CD4-positive, alpha-beta memory T cell (primary cell): ENCODE measurements around the gene DNLZ. TPM values are rescaled to one million over a fixed set of nuclear protein-coding genes. Genes with fewer than 3 reads are reported as not detected.
A peak's percentile ranks its signal among the peaks of the same experiment; 100 is the strongest.

ENCODE experiments used
- CTCF ChIA-PET: fragments of 350-600 bp; sonication (Branson Sonifier 250); formaldehyde crosslinking; loops from one replicate; lab custom pipeline; 2021; ENCODE audit warnings: inconsistent platforms; ENCODE audit not compliant: partially characterized antibody; lab: Charles Lee
- POLR2A ChIA-PET: fragments of 350-600 bp; sonication (Branson Sonifier 250); formaldehyde crosslinking; loops from one replicate; lab custom pipeline; 2021; ENCODE audit not compliant: partially characterized antibody; lab: Charles Lee
- DNase-seq, 5 donors: peaks; one replicate each; pipeline versions ENCODE4 v3.0.0 to v3.0.0-alpha.2; 2020 to 2022; ENCODE audit warnings: mixed read lengths in 1 of 5
- H3K27ac ChIP-seq: one replicate; pipeline ENCODE4 v1.7.0; 2013; ENCODE audit warnings: low read depth, low read length
- H3K27me3 ChIP-seq: 2 replicates; pipeline ENCODE4 v1.7.0; 2013; ENCODE audit warnings: mild to moderate bottlenecking, low read length, moderate library complexity; ENCODE audit not compliant: insufficient read depth
- H3K36me3 ChIP-seq: 2 replicates; pipeline ENCODE4 v1.7.0; 2013; ENCODE audit warnings: mild to moderate bottlenecking, low read length, moderate library complexity; ENCODE audit not compliant: insufficient read depth
- H3K4me1 ChIP-seq: 2 replicates; pipeline ENCODE4 v1.7.0; 2013; ENCODE audit warnings: mild to moderate bottlenecking, low read length, moderate library complexity; ENCODE audit not compliant: insufficient read depth
- H3K4me3 ChIP-seq, 2 donors: one replicate each; pipeline ENCODE4 v1.7.0; 2013; ENCODE audit warnings: low read length in 2 of 2, mild to moderate bottlenecking in 1 of 2
- H3K9me3 ChIP-seq, 2 donors: one replicate each; pipeline ENCODE4 v1.7.0; 2013; ENCODE audit warnings: low read length in 2 of 2, control low read depth in 1 of 2; ENCODE audit not compliant: control insufficient read depth in 1 of 2
- H3K27ac Mint-ChIP-seq, 7 donors: one replicate each; pipeline ENCODE4 v1.8.0; 2020 to 2021; ENCODE audit warnings: mixed read lengths in 7 of 7, mild to moderate bottlenecking in 6 of 7, inconsistent platforms in 3 of 7, moderate library complexity in 3 of 7
- H3K27me3 Mint-ChIP-seq, 2 donors: one replicate each; pipeline ENCODE4 v1.8.0; 2020 to 2021; ENCODE audit warnings: mixed read lengths in 2 of 2
- H3K36me3 Mint-ChIP-seq, 2 donors: one replicate each; pipeline ENCODE4 v1.8.0; 2020 to 2021; ENCODE audit warnings: mixed read lengths in 2 of 2, inconsistent platforms in 1 of 2, mild to moderate bottlenecking in 1 of 2
- H3K4me1 Mint-ChIP-seq, 4 donors: one replicate each; pipeline ENCODE4 v1.8.0; 2020 to 2021; ENCODE audit warnings: mixed read lengths in 4 of 4, mild to moderate bottlenecking in 1 of 4
- H3K4me3 Mint-ChIP-seq, 8 donors: one replicate each; pipeline ENCODE4 v1.8.0; 2020 to 2021; ENCODE audit warnings: mixed read lengths in 8 of 8, mild to moderate bottlenecking in 7 of 8, moderate library complexity in 6 of 8, inconsistent platforms in 3 of 8
- H3K9me3 Mint-ChIP-seq, 8 donors: one replicate each; pipeline ENCODE4 v1.8.0; 2020 to 2021; ENCODE audit warnings: mixed read lengths in 8 of 8, mild to moderate bottlenecking in 5 of 8, inconsistent platforms in 3 of 8, moderate library complexity in 1 of 8
- intact Hi-C: fragments of 100-400 bp; cut with micrococcal nuclease; formaldehyde crosslinking; loops from one replicate; pipeline ENCODE4 v1.15.1; 2023
- polyA plus RNA-seq, 2 donors: library from polyadenylated mRNA; unstranded; fragments of 300-500 nt; fragmentation: Illumina TruSeq; gene quantifications; one replicate each; pipeline ENCODE4 v1.2.3, GENCODE V29; 2021
- total RNA-seq, 2 experiments: library from RNA; stranded (reverse); gene quantifications; one replicate each; pipeline ENCODE4 v1.2.3, GENCODE V29; 2021

The DNLZ gene
- total and polyA plus RNA-seq, 4 experiments from 2014 or later: 26.0 to 86.1 (median 51.8) TPM

- CTCF ChIA-PET: interaction anchor here (1.1 to 3.9 kb wide), 4 partner anchors 8 to 294 kb away, joined by 3 to 20 read pairs (median 4); partner anchors contain the start of gene DNLZ
- Histone ChIP-seq H3K9me3 (no peaks in the 10 kb centered on the region), H3K4me1 (peaks cover 58% of the 10 kb centered on the region), H3K27me3 (no peaks in the 10 kb centered on the region), H3K27ac (peak overlapping the region; percentile 70), H3K36me3 (peaks cover 18% of the 10 kb centered on the region), H3K4me3 (peak overlapping the region in 1 of 2 donors; percentile 49)
- H3K27ac Mint-ChIP-seq: peak overlapping the region; percentile 89 to 97 (median 93)
- no peaks in the 10 kb centered on the region for H3K27me3 Mint-ChIP-seq
- peaks cover 13 to 28% of the 10 kb centered on the region in 2 donors for H3K36me3 Mint-ChIP-seq
- peaks cover 32 to 65% (median 52%) of the 10 kb centered on the region in 4 donors for H3K4me1 Mint-ChIP-seq
- POLR2A ChIA-PET: interaction anchor here (0.8 to 2.3 kb wide), 7 partner anchors 10 to 324 kb away, joined by 3 to 22 read pairs (median 3); partner anchors contain the start of genes DNLZ and INPP5E
- intact Hi-C loops: loop anchor here (5.0 to 10.0 kb wide), 2 partner anchors 136 to 141 kb away; partner anchors contain the start of gene NOTCH1
- peak overlapping the region; percentile 69 to 95 (median 80) for H3K4me3 Mint-ChIP-seq
- peak; percentile 80 to 91 (median 81) for DNase-seq
- no peaks in the 10 kb centered on the region for H3K9me3 Mint-ChIP-seq
These were observed 40.0 kb upstream of the DNLZ start for GRCh38 chr9:136403538-136403914.

GRCh38 chr9:136402067-136402466, 38.5 kb upstream of the DNLZ start:
- H3K36me3 Mint-ChIP-seq: peaks cover 8 to 26% of the 10 kb centered on the region in 2 donors
- intact Hi-C loops: loop anchor here (5.0 to 10.0 kb wide), 2 partner anchors 135 to 143 kb away; partner anchors contain the start of gene NOTCH1
- no peaks in the 10 kb centered on the region for H3K9me3 Mint-ChIP-seq
- peak overlapping the region in 2 of 8 donors; percentile 8 to 59 for H3K4me3 Mint-ChIP-seq
- peak overlapping the region in 5 of 7 donors; percentile 64 to 79 (median 78) for H3K27ac Mint-ChIP-seq
- no peaks in the 10 kb centered on the region for H3K9me3 ChIP-seq
- H3K36me3 ChIP-seq: peaks cover 11% of the 10 kb centered on the region
- H3K4me1 Mint-ChIP-seq: peaks cover 32 to 60% (median 46%) of the 10 kb centered on the region in 4 donors
- peaks cover 62% of the 10 kb centered on the region for H3K4me1 ChIP-seq
- CTCF ChIA-PET: interaction anchor here (1.2 to 3.9 kb wide), 6 partner anchors 7 to 83 kb away, joined by 3 to 20 read pairs (median 8); partner anchors contain the start of genes DNLZ, ENTR1 and PMPCA
- POLR2A ChIA-PET: interaction anchor here (4.3 kb wide), 1 partner anchor 8 kb away, joined by 36 read pairs; the partner anchor contains the start of genes ENTR1 and PMPCA
- H3K27ac ChIP-seq: no peak overlapping the region
- no peaks in the 10 kb centered on the region for H3K27me3 ChIP-seq
- H3K4me3 ChIP-seq: no peak overlapping the region
- no peaks in the 10 kb centered on the region for H3K27me3 Mint-ChIP-seq
- peak in 1 of 5 donors; percentile 23 for DNase-seq

GRCh38 chr9:136401173-136401922, 37.8 kb upstream of the DNLZ start:
- ChIA-PET POLR2A (interaction anchor here (1.2 to 4.3 kb wide), 3 partner anchors 8 to 307 kb away, joined by 3 to 36 read pairs (median 27); partner anchors contain the start of genes DNLZ, ENTR1 and PMPCA), CTCF (interaction anchor here (0.5 to 3.9 kb wide), 10 partner anchors 8 to 217 kb away, joined by 3 to 20 read pairs (median 4); partner anchors contain the start of genes DNLZ, ENTR1 and PMPCA)
- intact Hi-C loops: loop anchor here (2.0 to 10.0 kb wide), 3 partner anchors 81 to 143 kb away; partner anchors contain the start of genes NOTCH1 and SEC16A
- no peaks in the 10 kb centered on the region for H3K27me3 ChIP-seq
- peaks cover 9 to 26% of the 10 kb centered on the region in 2 donors for H3K36me3 Mint-ChIP-seq
- H3K4me3 Mint-ChIP-seq: peak overlapping the region in 5 of 8 donors; percentile 5 to 68 (median 28)
- H3K4me1 ChIP-seq: peaks cover 62% of the 10 kb centered on the region
- H3K27ac Mint-ChIP-seq: peak overlapping the region in 6 of 7 donors; percentile 48 to 85 (median 76)
- no peak for DNase-seq
- H3K27me3 Mint-ChIP-seq: no peaks in the 10 kb centered on the region
- no peak overlapping the region for H3K4me3 ChIP-seq
- peaks cover 14% of the 10 kb centered on the region for H3K36me3 ChIP-seq
- H3K27ac ChIP-seq: no peak overlapping the region
- H3K4me1 Mint-ChIP-seq: peaks cover 32 to 58% (median 45%) of the 10 kb centered on the region in 4 donors
- H3K9me3 ChIP-seq: no peaks in the 10 kb centered on the region
- no peaks in the 10 kb centered on the region for H3K9me3 Mint-ChIP-seq

- Histone ChIP-seq H3K36me3 (peaks cover 21% of the 10 kb centered on the region), H3K4me3 (peak within 1 kb of the TSS; percentile 36 to 57), H3K27me3 (no peaks in the 10 kb centered on the region), H3K4me1 (peaks cover 51% of the 10 kb centered on the region), H3K27ac (peak within 1 kb of the TSS; percentile 55), H3K9me3 (no peaks in the 10 kb centered on the region)
- Mint-ChIP-seq H3K4me3 (peak within 1 kb of the TSS; percentile 83 to 90 (median 88)), H3K9me3 (no peaks in the 10 kb centered on the region), H3K27ac (peak within 1 kb of the TSS; percentile 30 to 93 (median 79)), H3K4me1 (peaks cover 28 to 50% (median 40%) of the 10 kb centered on the region in 4 donors), H3K36me3 (peaks cover 4 to 20% of the 10 kb centered on the region in 2 donors), H3K27me3 (no peaks in the 10 kb centered on the region)
- CTCF ChIA-PET: interaction anchor here (0.5 to 3.9 kb wide), 9 partner anchors 9 to 216 kb away, joined by 3 to 20 read pairs (median 4); partner anchors contain the start of genes DNLZ, ENTR1 and PMPCA
- DNase-seq: peak; percentile 80 to 87 (median 85)
- intact Hi-C loops: loop anchor here (1.0 to 10.0 kb wide), 6 partner anchors 10 to 145 kb away; partner anchors contain the start of genes DNLZ, ENTR1, INPP5E and NOTCH1
- POLR2A ChIA-PET: interaction anchor here (0.5 to 4.3 kb wide), 4 partner anchors 9 to 306 kb away, joined by 3 to 36 read pairs (median 15); partner anchors contain the start of genes DNLZ, ENTR1 and PMPCA
These were observed 36.7 kb upstream of the DNLZ start, which contains the start of gene SNAPC4 for GRCh38 chr9:136400038-136400834. TSS of gene SNAPC4 (minus strand) at chr9:136400170. CDS start at chr9:136398428, 1,742 bp downstream.

- Mint-ChIP-seq H3K9me3 (no peaks in the 10 kb centered on the region), H3K4me3 (peak overlapping the region; percentile 83 to 90 (median 88)), H3K4me1 (peaks cover 21 to 42% (median 32%) of the 10 kb centered on the region in 4 donors), H3K27me3 (no peaks in the 10 kb centered on the region), H3K27ac (peak overlapping the region; percentile 30 to 93 (median 79)), H3K36me3 (peaks cover 5 to 25% of the 10 kb centered on the region in 2 donors)
- H3K27me3 ChIP-seq: no peaks in the 10 kb centered on the region
- H3K4me1 ChIP-seq: peaks cover 43% of the 10 kb centered on the region
- H3K27ac ChIP-seq: peak overlapping the region; percentile 55
- H3K9me3 ChIP-seq: no peaks in the 10 kb centered on the region
- peak; percentile 19 to 68 (median 24) for DNase-seq
- peaks cover 29% of the 10 kb centered on the region for H3K36me3 ChIP-seq
- intact Hi-C loops: loop anchor here (1.0 to 10.0 kb wide), 6 partner anchors 11 to 145 kb away; partner anchors contain the start of genes DNLZ, ENTR1, INPP5E and NOTCH1
- CTCF ChIA-PET: interaction anchor here (0.9 to 3.0 kb wide), 3 partner anchors 9 to 12 kb away, joined by 3 to 20 read pairs (median 3); partner anchors contain the start of genes ENTR1 and PMPCA
- peak overlapping the region in 1 of 2 donors; percentile 57 for H3K4me3 ChIP-seq
- POLR2A ChIA-PET: interaction anchor here (0.5 to 4.3 kb wide), 3 partner anchors 10 to 36 kb away, joined by 3 to 36 read pairs (median 27); partner anchors contain the start of genes DNLZ, ENTR1 and PMPCA
These were observed 35.9 kb upstream of the DNLZ start for GRCh38 chr9:136399176-136400037.
